Endometrial microvascular endothelial cells (primary cell): ENCODE data around the gene DHRSX. TPM values are rescaled to one million over a fixed set of nuclear protein-coding genes. Genes with fewer than 3 reads are reported as not detected.
"Not testable (repeated sequence)": the region's sequence is repeated elsewhere in the genome, so short reads cannot be mapped to it uniquely, and the experiment has no call there.

Experiments
- in situ Hi-C: cut with HindIII; loops from 2 replicates; pipeline ENCODE4 v1.10.0; 2017; ENCODE audit warnings: low sequenced_read_pairs, low pct_unique_long_range_greater_than_20kb; ENCODE audit errors: inconsistent ontology term
- total RNA-seq: library from RNA; depleted of rRNA; stranded (reverse); fragments of >200 nt; gene quantifications from one replicate; pipeline ENCODE4 v1.2.3, GENCODE V29; 2015; ENCODE audit errors: inconsistent ontology term

DHRSX gene
- total RNA-seq, 1 donor from 2014 or later: 13.8 TPM

DNA sequence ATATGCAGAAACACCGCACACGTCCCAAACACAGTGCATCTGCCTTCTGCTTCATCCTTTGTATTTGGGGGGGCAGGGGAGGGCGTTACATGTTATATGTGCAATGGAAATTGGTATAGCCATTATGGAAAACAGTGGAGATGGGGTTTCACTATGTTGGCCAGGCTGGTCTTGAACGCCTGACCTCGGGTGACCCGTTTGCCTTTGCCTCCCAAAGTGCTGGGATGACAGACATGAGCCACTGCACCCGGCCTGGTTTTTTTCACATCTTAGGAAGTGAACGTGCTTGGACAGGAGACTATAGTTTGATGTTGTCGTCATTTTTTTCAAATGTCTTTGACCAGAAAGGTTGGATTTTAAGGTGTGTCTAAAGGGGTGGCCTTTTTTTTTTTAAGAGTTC, 88.6 kb downstream of the DHRSX start:
- in situ Hi-C loops: no loop called here

DNA sequence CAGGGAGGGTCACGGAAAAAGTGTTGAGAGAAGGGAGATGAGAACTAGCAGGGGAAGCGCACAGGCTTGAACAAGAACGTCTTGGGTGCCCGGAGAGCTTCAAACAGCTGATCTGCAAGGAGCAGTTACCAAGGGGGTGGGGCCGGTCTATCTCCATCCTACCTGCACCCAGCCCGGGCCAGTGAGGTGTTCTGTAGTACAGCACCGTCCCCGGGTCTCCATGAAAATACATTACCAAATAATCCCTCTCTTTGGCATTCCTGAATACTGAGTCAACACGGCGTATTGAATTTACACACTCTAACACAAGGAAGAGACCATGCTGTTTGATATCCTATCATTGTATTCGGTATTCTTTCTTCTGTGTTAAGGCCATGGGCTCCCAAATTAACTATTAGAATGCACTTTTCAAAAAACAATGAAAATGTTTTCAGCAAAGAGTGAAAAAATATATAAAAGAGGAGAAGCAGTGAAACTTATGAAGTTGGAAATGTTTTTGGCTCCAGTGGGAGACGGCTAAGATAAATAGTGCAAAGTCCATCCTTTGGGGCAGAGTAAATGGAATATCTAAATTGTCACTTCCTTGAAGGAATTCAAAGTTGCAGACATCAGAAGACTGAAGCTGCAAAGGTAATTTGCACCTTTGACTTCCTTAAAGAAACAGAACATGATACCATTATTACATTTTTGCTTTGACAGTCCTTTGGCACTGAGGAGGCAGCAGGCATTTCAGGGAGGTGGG, 90.3 kb downstream of the DHRSX start:
- in situ Hi-C loops: no loop called here

DNA sequence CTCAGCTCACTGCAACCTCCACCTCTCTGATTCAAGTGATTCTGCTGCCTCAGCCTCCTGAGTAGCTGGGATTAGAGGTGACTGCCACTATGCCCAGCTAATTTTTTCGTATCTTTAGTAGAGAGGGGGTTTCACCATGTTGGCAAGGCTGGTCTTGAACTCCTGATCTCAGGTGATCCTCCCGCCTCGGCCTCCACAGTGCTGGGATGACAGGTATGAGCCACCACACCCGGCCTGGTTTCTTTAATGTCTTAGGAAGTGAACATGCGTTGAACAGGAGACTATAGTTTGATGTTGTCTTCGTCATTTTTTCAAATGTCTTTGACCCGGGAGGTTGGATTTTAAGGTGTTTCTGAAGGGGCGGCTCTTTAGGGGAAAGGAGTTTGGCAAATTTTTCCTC, 91.0 kb downstream of the DHRSX start:
- in situ Hi-C loops: no loop called here

DNA sequence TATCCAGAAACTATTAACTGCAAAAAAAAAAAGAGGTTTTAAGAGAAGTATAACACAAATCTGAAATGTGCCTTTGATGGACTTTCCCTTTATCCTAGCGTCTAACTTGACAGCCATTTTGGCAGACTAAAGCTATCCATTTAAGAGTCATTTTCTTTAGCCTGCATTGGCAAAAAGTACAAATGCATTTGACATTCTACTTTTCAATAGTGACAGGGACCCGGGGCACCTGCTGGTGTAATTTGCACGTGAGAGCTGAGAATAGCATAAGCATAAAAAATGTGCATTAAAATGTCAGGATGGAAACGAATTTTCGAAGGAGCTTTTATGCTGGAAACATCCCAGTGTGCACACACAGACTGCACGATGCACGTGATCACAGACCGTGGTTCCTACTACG, 91.9 kb downstream of the DHRSX start:
- in situ Hi-C loops: no loop called here

DNA sequence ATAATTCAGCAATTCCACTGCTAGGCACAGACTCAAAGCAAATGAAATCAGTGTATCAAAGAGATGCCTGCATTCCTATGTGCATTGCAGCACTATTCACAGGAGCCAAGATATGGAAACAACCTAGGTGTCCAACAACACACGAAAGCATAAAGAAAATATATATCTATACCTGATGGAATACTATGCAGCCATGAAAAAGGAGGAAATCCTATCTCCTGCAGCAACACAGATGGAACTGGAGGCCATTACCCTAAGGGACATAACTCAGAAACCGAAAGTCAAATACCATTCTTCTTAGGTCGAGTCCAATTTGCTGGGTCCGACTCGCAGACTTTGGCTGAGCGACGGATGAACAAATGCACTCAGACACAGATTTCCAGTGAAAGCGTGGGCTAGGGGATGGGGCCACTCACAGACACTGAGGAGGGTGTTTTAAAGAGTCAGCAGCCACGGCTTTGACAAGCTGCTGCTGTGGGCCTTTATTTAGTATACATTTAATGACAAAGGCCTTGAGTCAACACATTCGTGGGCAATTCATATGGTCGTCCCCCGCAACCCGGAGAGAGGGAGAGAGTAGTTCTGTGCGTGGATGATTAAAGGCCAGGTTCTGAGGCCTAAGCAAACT, 93.8 kb downstream of the DHRSX start:
- in situ Hi-C loops: no loop called here

DNA sequence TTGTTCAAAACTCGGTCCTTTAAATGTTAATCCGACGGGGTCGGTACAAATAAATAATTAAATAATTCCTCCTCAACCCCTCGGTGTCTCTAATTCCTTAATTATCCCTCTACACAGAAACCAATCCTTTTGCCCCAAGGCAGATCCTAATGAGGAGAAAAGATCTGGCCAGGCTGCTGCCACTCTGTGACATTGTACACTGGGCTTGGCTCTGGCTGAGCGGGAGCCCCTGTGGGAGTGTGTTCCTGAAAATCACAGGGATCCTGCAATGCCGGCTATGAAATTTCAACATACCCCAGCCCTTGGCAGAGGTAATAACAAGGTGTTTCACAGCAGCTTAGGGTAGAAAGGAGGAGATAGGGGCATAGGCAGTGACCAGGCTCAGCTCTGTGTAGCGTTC, 96.0 kb downstream of the DHRSX start:
- in situ Hi-C loops: no loop called here

DNA sequence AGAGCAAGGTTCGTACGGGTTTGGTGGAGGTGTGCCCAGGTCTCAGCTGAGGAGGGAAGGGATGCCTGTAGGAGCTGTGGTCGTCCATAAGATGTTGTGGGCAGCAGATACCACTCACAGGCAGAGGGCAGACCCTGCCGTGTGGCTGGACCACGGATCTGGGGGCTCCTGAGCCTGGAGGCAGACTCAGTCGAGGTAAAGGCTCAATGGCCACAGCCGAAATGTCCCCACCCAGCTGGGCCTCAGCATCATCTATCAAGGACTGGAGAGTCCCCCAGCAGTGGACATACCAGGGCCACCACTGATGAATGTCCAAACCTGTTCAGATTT, 98.5 kb downstream of the DHRSX start:
- in situ Hi-C loops: no loop called here

DNA sequence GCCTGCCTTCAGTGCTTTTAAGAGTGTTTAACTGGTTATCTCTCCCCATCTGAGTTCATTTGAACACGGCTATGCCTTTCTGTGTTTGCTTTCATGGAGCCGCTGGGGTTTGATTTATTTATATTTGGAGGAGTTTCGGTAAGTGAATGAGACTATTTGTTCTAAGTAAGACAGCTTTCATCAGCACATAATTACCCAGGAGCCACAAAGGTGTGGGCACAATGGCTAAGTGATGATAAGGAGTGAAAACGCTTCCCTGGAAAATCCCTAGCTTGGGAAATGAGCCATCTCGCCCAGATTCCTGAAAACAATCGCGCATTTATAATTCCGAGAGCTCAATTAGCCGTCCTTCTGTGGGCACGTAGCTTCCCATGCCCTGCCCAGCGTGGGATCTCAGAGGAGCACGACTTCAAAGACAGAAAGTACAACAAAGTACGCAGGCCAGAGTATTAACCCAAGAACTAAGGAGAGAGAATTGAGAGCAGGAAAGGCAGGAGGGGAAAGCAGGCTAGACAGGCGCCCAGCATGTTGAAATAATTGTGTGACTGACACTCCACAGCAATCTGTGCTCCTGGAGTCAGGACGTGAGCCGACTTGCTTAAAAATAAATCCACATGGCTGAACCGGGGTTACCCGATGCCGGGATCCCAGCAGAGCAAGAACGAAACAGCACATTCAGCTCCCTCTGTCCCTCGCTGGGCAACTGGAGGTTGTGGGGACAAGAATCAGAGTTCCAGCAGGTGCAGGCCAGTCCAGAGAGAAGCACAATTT, 99.0 kb downstream of the DHRSX start:
- in situ Hi-C loops: no loop called here

DNA sequence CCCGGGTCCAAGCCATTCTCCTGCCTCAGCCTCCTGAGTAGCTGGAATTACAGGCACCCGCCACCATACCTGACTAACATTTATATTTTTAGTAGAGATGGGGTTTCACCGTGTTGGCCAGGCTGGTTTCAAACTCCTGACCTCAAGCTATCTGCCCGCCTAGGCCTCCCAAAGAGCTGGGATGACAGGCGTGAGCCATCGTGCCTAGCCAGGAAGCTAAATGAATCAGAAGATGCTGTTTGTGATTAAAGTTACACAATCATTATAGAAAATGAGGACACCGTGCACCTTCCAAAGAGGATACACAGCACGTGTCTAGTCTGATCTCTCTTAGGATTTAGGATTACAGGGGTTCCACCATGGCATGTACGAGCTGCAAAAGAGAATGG, 99.6 kb downstream of the DHRSX start:
- in situ Hi-C loops: no loop called here

DNA sequence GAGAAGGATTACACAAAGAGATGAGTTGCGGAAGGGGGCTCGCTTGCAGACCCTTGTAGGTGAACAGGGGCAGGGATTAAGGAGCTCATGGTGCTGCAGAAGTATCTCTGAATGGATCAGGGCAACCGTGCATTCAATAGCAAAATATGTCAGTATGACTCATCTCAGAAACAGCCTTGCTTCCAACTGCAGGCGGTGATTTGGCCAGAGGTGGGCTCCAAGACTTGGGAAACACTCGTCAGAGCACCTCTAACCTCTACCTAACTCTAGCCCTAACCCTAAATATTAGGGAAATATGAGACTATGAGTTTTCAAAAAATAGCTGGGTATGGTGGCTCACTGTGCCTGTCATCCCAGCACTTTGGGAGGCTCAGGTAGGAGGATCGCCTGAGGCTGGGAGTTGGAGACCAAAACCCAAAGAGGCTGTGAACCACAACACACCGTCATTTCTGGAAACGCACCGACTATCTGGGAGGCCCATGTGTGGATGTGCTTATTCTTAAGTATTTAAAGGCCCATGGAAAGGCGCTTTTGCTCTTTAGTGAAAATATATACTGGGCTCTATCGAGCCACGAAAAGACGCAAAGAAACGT, 102.6 kb downstream of the DHRSX start:
- in situ Hi-C loops: no loop called here

DNA sequence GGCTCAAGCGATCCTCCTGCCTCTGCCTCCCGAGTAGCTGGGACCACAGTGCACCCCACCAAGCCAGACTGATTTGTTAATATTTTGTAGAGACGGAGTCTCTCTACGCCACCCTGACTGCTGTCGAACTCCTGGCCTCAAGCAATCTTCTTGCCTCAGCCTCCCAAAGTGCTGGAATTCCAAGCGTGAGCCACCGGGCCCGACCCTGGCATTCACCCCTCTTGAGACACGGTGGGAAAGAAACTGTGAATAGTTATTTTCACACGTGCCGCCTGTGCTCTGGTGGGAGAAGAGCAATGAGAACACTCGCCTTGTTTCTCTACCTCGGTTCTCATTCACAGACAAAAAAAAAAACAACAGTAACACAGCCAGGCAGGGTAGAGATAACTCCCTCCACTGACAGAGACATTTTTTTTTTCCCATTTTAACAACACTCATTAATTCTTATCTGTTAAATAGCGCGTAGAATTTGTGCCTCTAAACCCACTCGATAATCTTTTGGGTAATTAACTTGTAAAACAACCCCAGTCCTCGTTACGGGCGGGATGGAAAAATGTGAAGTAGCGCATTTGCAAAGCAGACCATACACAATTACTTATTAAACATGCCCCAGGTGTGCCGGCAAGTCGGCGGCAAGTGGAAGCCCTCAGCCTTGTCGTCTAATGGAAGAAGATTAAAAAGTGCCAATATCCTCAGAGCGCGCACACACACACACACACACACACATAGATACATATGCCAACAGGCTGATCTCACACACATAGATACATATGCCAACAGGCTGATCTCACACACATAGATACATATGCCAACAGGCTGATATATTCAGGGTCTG, 103.3 kb downstream of the DHRSX start:
- in situ Hi-C loops: no loop called here

DNA sequence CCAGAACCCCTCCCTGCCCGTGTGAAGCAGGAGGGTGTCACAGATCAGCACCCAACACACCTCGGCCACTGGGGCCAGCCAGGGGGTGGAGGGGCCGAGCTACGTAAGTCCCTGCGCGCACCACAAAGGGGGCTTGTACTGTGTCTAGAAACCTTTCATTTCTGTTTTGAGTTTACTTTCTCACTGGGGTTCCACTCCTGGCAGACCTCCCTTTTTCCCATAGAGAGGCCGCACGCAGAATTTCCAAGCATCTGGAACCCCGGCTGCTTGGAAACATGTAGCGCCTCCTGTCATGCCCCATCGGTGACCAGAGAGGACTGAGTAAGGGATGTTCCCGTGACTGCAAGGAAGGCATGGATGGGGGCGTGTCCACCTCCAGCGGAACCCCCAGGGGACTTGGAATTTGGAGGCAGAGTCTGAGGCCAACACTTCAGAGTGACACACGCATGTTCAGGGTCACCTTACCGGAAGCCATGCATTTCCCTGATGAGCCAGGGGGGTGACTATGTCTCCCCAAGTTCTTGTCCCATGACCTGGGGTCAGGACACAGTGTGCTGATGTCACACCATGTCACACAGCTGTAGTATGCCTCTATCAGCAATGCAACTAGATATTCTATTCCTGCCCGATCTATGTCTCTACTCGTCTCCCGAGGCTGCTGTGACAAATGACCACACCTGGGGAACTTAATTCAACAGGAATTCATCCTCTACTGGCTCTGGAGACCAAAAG, 105.3 kb downstream of the DHRSX start:
- in situ Hi-C loops: no loop called here

DNA sequence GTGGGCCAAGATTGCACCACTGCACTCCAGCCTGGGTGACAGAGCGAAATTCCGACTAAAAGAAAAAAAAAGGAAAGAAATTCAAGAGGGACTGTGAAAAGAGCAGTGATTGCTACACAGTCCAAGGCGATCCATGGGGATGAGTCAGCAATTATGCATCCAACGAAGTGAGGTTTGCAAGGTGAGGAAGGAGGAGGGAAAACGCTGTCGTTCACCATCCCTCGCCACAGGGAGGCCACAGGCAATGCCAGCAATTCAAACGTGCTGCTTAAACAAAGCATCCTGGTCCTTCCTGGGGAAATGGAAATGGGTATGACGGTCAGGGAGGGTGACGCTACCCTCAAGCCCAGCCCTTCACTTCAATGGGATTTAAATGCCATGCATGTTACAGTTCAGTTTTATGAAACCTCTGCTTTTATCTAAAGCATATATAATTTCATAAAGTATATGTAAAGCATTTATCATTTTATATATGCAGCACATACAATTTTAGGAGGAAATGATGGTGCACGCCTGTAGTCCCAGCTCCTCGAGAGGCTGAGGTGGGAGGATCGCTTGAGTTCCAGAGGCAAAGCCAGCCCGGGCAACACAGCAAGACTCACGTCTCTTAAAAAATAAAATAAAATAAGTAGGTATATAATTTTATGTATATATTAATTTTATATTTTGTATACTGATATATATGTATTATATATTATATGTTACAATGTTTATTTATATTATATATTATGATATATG, 108.7 kb downstream of the DHRSX start:
- in situ Hi-C loops: no loop called here

DNA sequence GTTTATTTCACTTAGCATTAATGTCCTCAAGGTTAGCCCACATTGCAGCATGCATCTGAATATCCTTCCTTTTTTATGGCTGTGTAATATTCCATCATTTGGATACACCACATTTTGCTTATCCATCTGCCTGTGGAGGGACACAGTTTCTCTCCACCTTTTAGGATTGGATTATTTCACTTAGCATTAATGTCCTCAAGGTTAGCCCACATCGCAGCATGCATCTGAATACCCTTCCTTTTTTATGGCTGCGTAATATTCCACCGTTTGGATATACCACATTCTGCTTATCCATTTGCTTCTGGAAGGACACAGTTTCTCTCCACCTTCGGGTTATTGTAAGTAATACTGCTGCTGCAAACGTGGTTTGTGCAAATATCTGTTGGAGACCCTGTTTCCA, 110.0 kb downstream of the DHRSX start:
- in situ Hi-C loops: no loop called here

DNA sequence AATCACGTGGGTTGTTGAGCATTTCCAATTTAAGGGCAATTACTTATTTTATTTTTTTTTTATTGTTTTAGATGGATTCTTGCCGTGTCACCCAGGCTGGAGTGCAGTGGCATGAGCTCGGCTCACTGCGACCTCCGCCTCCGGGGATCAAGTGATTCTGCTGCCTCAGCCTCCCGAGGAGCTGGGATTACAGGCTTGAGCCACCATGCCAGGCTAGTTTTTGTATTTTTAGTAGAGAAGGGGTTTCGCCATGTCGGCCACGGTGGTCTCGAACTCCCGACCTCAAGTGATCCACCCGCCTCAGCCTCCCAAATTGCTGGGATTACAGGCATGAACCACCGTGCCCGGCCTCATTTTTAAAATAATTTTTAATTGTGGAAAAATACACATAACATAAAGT, 111.0 kb downstream of the DHRSX start:
- in situ Hi-C loops: not testable (repeated sequence)

DNA sequence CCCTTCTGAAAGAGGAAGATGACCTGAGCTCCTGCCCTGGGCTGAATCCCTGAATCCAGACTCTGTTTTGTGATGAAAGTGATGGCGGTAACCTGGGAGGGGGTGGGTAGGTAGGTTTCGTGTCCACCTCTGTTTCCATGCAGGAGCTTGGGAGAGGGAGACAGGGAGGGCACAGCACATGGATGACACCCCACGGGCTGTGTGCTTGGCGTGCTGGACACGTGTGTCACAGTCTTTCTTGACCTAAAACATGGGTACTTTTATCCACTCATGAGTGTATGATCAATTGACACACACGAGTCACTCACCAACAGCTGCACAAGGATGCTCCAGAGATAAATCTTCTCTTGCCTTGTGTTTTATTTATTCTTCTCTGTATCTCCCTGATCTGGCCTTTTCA, 111.5 kb downstream of the DHRSX start:
- in situ Hi-C loops: no loop called here

DNA sequence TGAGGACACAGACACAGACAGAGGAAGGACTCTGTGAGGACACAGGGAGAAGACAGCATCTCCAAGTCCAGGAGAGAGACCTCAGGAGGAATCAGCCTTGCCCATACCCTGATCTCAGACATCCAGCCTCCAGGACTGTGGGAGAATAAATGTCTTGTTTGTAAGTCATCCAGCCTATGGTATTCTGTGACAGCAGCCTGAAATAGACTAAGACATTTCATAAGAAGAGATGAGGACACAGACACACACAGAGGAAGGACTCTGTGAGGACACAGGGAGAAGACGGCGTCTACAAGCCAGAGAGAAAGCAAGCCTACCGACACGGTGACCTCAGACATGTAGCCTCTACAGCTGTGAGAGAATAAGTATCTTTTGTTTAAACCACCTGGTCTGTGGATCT, 112.1 kb downstream of the DHRSX start:
- in situ Hi-C loops: no loop called here
